ENCODE measurements around the gene PPP1R8.
"Not testable (repeated sequence)": the region's sequence is repeated elsewhere in the genome, so short reads cannot be mapped to it uniquely, and the experiment has no call there.

PPP1R8 gene

GRCh38 chr1:27830621-27831440, at the start of gene PPP1R8:
TSS of gene PPP1R8 (plus strand) at chr1:27830782. CDS start at chr1:27830836, 54 bp downstream.
- DNase-seq = peak; percentile 85

DNA sequence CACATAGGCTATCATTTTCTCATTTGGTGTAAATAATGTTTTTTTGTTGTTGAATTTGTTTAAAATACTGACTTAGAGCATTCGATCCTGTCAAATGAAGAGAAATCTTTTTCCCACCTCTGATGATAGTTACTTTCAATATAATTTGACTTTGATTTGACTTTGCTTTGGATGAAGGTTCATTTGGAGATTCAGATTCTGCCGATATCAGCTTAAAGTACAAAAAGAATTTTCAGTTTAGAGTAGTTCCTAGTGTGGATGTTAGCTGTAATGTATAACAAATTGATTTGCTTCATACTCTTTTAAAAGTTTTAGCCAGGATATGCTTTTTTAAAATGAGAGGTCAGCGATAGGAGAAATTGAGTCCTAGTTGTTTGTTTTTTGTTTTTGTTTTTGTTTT, 47.6 kb upstream of the PPP1R8 start:
- DNase-seq = no peak

- no peak for DNase-seq
Measured at GRCh38 chr1:27784700-27785099, 45.9 kb upstream of the PPP1R8 start.

DNA sequence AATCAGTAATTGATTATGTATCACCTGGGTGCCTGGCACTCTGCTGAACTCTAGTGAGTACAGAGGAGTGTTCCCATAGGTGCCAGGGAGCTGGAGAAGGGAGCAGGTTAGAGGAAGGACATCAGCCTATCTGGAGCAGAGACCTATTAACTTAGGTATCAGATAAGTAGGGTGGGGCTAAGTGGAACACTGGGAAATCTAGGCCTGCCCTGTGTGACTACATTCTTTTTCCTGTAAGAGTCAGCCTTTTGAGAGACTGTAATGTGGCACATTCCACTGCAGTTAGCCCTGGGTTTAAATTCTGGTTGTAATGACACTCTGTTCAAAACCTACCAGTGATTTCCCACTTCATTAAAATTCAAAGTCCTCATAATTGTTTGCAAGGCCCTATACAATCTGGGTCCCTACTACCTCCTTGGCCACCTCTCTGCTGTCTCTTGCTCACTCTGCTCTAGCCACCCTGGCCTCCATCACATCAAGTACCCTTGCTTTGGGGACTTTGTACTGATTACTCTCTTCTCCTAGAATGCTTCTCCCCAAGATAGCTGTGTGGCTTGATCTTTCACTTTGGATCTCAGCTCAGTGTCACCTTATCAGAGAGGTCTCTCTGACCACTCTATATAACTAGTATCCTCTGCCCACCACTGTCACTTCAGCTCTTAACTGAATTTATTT, 44.7 kb upstream of the PPP1R8 start:
- no peak for DNase-seq

DNA sequence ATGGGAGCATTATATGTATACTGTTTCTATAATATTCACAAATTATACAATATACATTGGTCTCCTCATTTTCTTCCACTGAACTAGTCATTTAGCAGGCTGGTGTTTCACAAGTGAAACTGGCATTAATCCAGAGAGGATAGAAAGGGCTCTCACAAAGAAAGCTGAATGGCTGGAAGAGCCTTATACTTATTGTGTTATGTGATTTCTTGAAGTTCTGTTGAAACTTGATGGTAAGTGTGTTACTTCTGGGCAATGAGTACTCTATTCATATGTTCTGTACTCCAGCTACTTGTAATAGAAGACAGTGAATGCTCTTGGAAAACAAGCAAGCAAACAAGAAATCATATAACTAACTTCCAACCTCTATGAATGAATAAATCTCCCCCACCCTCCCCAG, 42.7 kb upstream of the PPP1R8 start:
- no peak for DNase-seq

GRCh38 chr1:27789540-27790041, 41.0 kb upstream of the PPP1R8 start:
- no peak for DNase-seq

DNA sequence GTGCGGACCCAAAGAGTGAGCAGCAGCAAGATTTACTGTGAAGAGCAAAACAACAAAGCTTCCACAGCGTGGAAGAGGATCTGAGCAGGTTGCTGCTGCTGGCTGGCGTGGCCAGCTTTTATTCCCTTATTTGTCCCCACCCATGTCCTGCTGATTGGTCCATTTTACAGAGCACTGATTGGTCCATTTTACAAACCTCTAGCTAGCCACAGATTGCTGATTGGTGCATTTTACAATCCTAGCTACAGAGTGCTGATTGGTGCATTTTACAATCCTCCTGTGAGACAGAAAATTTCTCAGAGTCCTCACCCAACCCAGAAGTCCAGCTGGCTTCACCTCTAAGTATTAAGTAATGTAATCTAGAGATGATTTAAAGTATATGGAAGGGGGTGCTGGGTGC, 40.3 kb upstream of the PPP1R8 start:
- DNase-seq = not testable (repeated sequence)

DNA sequence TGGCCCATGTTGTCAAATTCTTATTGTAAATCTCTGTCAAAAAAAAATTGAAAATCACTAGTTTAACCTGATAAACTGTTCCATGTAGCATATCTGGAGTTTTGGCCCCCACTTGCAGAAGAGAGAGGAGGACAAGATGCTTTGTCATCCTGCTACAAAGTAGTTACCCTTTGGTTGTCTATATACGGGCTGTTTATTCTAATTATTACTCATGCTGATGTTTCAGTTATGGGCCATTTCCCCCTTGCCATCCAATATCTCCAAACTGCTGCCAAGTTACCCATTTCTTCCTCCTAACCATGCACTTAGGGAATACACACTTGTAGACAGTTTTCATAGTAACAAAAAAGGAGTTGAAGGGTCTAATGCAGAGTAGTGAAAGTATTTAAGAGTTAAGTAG, 35.0 kb upstream of the PPP1R8 start:
- DNase-seq = no peak

DNA sequence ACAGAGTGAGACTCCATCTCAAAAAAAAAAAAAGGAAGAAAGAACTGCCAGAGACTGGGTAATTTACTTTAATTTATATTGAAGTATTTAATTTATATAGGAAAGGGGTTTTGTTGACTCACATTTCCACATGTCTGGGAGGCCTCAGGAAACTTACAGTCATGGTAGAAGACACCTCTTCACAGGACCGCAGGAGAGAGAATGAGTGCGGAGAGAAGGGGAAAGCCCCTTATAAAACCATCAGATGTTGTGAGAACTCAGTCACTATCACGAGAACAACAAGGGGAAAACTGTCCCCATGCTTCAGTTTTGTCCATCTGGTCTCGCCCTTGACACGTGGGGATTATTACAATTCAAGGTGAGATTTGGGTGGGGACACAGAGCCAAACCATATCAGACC, 25.8 kb upstream of the PPP1R8 start:
- DNase-seq = no peak

- DNase-seq = no peak
Measured at GRCh38 chr1:27806758-27807157, 23.8 kb upstream of the PPP1R8 start.

DNA sequence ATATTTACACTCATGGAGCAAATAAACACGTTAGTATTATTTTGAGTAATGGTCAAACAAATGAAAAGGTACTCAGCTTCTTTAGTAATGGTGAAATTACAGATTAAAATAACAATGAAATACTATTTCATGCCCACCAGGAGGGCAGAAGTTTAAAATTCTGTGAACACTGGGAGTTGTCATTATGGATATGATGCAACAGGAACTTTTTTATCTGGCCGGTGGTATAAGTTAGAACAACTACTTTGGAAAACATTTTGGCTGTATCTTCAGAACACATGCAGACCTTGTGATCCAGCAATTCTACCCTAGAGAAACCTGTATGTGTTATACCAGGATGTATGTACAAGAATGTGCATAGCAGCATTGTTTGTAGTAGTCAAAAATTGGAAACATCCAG, 23.2 kb upstream of the PPP1R8 start:
- no peak for DNase-seq

DNA sequence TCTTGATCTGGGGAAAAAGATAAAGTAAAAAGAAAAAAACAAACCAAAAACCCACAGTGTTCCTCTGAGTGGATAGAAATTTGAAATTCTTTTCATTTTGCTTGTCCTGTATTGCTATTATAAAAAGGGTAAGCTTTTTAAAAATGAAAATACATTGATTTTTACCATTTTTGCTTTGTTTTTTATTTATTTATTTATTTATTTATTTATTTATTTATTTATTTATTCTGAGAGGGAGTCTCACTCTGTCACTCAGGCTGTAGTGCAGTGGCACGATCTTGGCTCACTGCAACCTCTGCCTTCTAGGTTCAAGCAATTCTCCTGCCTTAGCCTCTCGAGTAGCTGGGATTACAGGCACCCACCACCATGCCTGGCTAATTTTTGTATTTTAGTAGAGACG, 22.5 kb upstream of the PPP1R8 start:
- not testable (repeated sequence) for DNase-seq

DNA sequence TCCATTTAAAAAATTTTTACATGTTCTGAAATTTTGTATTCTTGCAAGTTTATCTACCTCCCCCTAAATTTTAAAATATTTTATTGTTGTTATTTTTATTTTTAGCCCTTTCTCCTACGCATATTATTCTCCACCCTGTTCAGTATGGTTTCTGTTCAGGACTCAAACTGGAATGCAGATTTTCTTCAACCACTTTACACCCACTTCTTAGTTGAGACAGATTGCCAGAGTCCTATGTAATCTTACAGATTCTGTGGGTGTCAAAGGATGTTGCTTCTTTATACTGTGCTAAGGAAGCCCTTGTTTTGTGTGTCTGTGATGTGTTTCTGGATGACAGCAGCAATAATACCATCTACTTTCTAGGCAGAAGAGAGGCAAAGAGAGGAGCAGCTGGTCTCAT, 20.7 kb upstream of the PPP1R8 start:
- no peak for DNase-seq

GRCh38 chr1:27811741-27812500, 18.7 kb upstream of the PPP1R8 start:
- DNase-seq = no peak

DNA sequence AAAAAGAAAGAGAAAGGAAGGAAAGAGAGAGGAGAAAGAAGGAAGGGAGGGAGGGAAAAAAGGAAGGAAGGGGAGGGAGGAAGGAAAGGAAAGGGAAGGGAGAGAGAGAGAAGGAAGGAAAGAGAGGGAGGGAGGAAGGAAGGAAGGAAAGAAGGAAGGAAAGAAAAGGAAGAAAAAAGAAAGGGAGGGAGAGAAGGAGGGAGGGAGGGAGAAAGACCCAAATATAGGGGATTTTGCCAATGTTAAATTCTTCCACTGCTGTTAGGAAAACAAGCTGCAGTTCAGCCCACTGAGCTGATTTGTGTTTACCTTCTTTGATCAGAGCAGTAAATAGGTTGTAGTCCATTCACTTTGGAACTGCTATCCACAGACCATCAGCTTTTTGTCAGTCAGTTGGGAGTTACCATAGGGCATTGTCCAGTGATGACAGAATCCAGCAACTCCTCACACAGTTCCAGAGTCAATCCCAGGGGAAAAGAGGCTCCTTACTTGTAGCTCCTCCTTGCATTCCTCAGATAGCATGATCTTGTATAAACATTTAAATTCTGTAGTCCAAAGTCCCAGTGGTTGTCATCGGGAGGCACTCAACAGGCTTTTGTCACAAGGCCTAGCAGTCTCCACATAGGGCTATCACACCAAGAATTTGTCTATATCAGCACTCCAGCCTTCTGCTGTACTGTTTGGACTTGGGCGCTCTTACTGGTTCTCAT, 13.5 kb upstream of the PPP1R8 start:
- no peak for DNase-seq

- DNase-seq = no peak
Measured at GRCh38 chr1:27821761-27822315, 8.7 kb upstream of the PPP1R8 start.

DNA sequence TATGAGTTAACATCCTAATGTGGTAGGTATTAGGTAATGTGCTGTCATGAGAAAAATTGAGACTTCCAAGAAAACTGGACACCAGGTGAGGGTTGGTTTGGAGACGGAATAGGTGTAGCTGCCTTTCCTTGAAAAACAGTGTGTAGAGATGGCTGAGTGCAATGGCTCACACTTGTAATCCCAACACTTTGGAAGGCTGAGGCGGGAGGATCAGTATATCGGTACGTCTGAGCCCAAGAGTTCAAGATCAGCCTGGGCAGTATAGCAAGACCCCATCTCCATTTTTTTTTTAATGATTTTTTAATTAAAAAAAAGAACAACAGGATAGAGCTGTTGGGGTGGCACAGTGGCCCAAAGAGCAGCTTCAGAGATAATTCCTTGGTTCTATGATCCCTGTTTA, 6.8 kb upstream of the PPP1R8 start:
- DNase-seq = no peak

DNA sequence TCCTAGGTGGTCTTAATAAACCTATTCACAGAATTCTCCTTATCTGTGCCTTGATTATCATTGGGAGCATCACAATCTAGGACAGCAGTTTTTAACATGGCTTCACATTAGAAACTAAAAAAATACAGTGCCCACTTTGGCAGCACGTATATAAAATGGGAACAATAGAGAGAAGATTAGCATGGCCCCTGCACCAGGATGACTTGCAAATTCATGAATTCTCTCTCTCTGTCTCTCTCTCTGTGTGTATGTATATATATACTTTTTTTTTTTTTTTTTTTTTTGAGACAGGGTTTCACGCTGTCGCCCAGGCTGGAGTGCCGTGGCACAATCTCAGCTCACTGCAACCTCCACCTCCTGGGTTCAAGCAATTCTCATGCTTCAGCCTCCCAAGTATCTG, 6.2 kb upstream of the PPP1R8 start:
- DNase-seq = no peak

GRCh38 chr1:27829339-27829960, 1.1 kb upstream of the PPP1R8 start:
- DNase-seq = not testable (repeated sequence)

- no peak for DNase-seq
Measured at GRCh38 chr1:27831568-27832410, 1.2 kb downstream of the PPP1R8 start.

GRCh38 chr1:27832762-27833161, 2.2 kb downstream of the PPP1R8 start:
- DNase-seq = no peak
